ENCODE results near the gene GAL3ST2.
"Not testable (repeated sequence)": the region's sequence is repeated elsewhere in the genome, so short reads cannot be mapped to it uniquely, and the experiment has no call there.

GAL3ST2 gene

GRCh38 chr2:241774419-241775222, 2.0 kb upstream of the GAL3ST2 start:
- peaks cover 23 to 46% (median 34%) of the 10 kb centered on the region in 5 donors for H3K27me3 ChIP-seq (ENCODE audit: control insufficient read depth in 5 of 5, insufficient read depth in 4 of 5, low read length in 5 of 5)
- H3K4me3 ChIP-seq (ENCODE audit: low read depth in 1 of 5, low read length in 5 of 5) = no peak overlapping the region

GRCh38 chr2:241775223-241776177, 1.1 kb upstream of the GAL3ST2 start:
- H3K27me3 ChIP-seq (ENCODE audit: control insufficient read depth in 5 of 5, insufficient read depth in 4 of 5, low read length in 5 of 5) = peaks cover 23 to 46% (median 34%) of the 10 kb centered on the region in 5 donors
- peaks cover 0 to 15% (median 13%) of the 10 kb centered on the region in 5 donors for H3K4me1 ChIP-seq (ENCODE audit: control insufficient read depth in 5 of 5, insufficient read depth in 5 of 5, low read length in 5 of 5)
- H3K4me3 ChIP-seq (ENCODE audit: low read depth in 1 of 5, low read length in 5 of 5) = no peak overlapping the region
- H3K36me3 ChIP-seq (ENCODE audit: control insufficient read depth in 5 of 5, insufficient read depth in 5 of 5, low read length in 5 of 5) = no peaks in the 10 kb centered on the region
- no peak overlapping the region for H3K9ac ChIP-seq (ENCODE audit: low read length in 5 of 5)
- H3K27ac ChIP-seq (ENCODE audit: low read depth, low read length) = no peak overlapping the region
- no peaks in the 10 kb centered on the region for H3K9me3 ChIP-seq (ENCODE audit: control insufficient read depth in 5 of 5, low read length in 5 of 5)

More at GRCh38 chr2:241774419-241775222, 2.0 kb upstream of the GAL3ST2 start:
- Histone ChIP-seq H3K9me3 (ENCODE audit: control insufficient read depth in 5 of 5, low read length in 5 of 5) (no peaks in the 10 kb centered on the region), H3K36me3 (ENCODE audit: control insufficient read depth in 5 of 5, insufficient read depth in 5 of 5, low read length in 5 of 5) (no peaks in the 10 kb centered on the region), H3K4me1 (ENCODE audit: control insufficient read depth in 5 of 5, insufficient read depth in 5 of 5, low read length in 5 of 5) (peaks cover 0 to 20% (median 17%) of the 10 kb centered on the region in 5 donors), H3K27ac (ENCODE audit: low read depth, low read length) (no peak overlapping the region), H3K9ac (ENCODE audit: low read length in 5 of 5) (no peak overlapping the region)

- no peaks in the 10 kb centered on the region for H3K36me3 ChIP-seq (ENCODE audit: control insufficient read depth in 5 of 5, insufficient read depth in 5 of 5, low read length in 5 of 5)
- no peak overlapping the region for H3K27ac ChIP-seq (ENCODE audit: low read depth, low read length)
- H3K9ac ChIP-seq (ENCODE audit: low read length in 5 of 5) = no peak overlapping the region
- peaks cover 0 to under 1% (median 0%) of the 10 kb centered on the region in 5 donors for H3K4me1 ChIP-seq (ENCODE audit: control insufficient read depth in 5 of 5, insufficient read depth in 5 of 5, low read length in 5 of 5)
- H3K4me3 ChIP-seq (ENCODE audit: low read depth in 1 of 5, low read length in 5 of 5) = no peak overlapping the region
- peaks cover 23 to 46% (median 31%) of the 10 kb centered on the region in 5 donors for H3K27me3 ChIP-seq (ENCODE audit: control insufficient read depth in 5 of 5, insufficient read depth in 4 of 5, low read length in 5 of 5)
- peaks cover 0 to 3% (median 0%) of the 10 kb centered on the region in 5 donors for H3K9me3 ChIP-seq (ENCODE audit: control insufficient read depth in 5 of 5, low read length in 5 of 5)
Measured at GRCh38 chr2:241777170-241777685, 606 bp downstream of the GAL3ST2 start.

- H3K9me3 ChIP-seq (ENCODE audit: control insufficient read depth in 5 of 5, low read length in 5 of 5) = peaks cover 0 to 3% (median 0%) of the 10 kb centered on the region in 5 donors
- H3K9ac ChIP-seq (ENCODE audit: low read length in 5 of 5) = no peak overlapping the region
- peaks cover 21 to 41% (median 27%) of the 10 kb centered on the region in 5 donors for H3K27me3 ChIP-seq (ENCODE audit: control insufficient read depth in 5 of 5, insufficient read depth in 4 of 5, low read length in 5 of 5)
- H3K4me1 ChIP-seq (ENCODE audit: control insufficient read depth in 5 of 5, insufficient read depth in 5 of 5, low read length in 5 of 5) = no peaks in the 10 kb centered on the region
- H3K36me3 ChIP-seq (ENCODE audit: control insufficient read depth in 5 of 5, insufficient read depth in 5 of 5, low read length in 5 of 5) = no peaks in the 10 kb centered on the region
- no peak overlapping the region for H3K27ac ChIP-seq (ENCODE audit: low read depth, low read length)
- H3K4me3 ChIP-seq (ENCODE audit: low read depth in 1 of 5, low read length in 5 of 5) = no peak overlapping the region
Measured at GRCh38 chr2:241777686-241778627, 1.3 kb downstream of the GAL3ST2 start.

- no peak overlapping the region for H3K9ac ChIP-seq (ENCODE audit: low read length in 5 of 5)
- H3K36me3 ChIP-seq (ENCODE audit: control insufficient read depth in 5 of 5, insufficient read depth in 5 of 5, low read length in 5 of 5) = no peaks in the 10 kb centered on the region
- H3K4me3 ChIP-seq (ENCODE audit: low read depth in 1 of 5, low read length in 5 of 5) = no peak overlapping the region
- peaks cover 0 to 3% (median 0%) of the 10 kb centered on the region in 5 donors for H3K9me3 ChIP-seq (ENCODE audit: control insufficient read depth in 5 of 5, low read length in 5 of 5)
- no peak overlapping the region for H3K27ac ChIP-seq (ENCODE audit: low read depth, low read length)
- H3K4me1 ChIP-seq (ENCODE audit: control insufficient read depth in 5 of 5, insufficient read depth in 5 of 5, low read length in 5 of 5) = no peaks in the 10 kb centered on the region
- peaks cover 4 to 20% (median 10%) of the 10 kb centered on the region in 5 donors for H3K27me3 ChIP-seq (ENCODE audit: control insufficient read depth in 5 of 5, insufficient read depth in 4 of 5, low read length in 5 of 5)
Measured at GRCh38 chr2:241780939-241781569, 4.4 kb downstream of the GAL3ST2 start.

DNA sequence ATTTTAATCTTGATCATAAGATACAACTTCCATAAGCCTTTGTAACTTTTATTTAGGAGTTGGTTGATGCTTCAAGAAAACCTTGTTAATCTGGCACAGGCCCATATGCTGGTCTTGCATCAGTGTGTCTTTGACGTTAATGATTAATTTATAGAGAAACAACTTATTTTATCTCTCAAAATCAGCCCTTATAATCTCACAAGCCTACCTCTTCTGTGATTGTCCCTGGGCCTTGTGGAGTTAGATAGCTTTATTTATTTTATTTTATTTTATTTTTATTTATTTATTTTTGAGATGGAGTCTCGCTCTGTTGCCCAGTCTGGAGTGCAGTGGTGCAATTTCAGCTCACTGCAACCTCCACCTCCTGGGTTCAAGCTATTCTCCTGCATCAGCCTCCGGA, 5.4 kb downstream of the GAL3ST2 start:
- not testable (repeated sequence) for H3K9me3 ChIP-seq (ENCODE audit: control insufficient read depth in 5 of 5, low read length in 5 of 5); H3K4me3 ChIP-seq (ENCODE audit: low read depth in 1 of 5, low read length in 5 of 5); H3K27ac ChIP-seq (ENCODE audit: low read depth, low read length); H3K36me3 ChIP-seq (ENCODE audit: control insufficient read depth in 5 of 5, insufficient read depth in 5 of 5, low read length in 5 of 5); H3K9ac ChIP-seq (ENCODE audit: low read length in 5 of 5); H3K4me1 ChIP-seq (ENCODE audit: control insufficient read depth in 5 of 5, insufficient read depth in 5 of 5, low read length in 5 of 5)
- peaks cover under 1 to 11% (median 6%) of the 10 kb centered on the region in 5 donors for H3K27me3 ChIP-seq (ENCODE audit: control insufficient read depth in 5 of 5, insufficient read depth in 4 of 5, low read length in 5 of 5)

- Histone ChIP-seq H3K27me3 (ENCODE audit: control insufficient read depth in 5 of 5, insufficient read depth in 4 of 5, low read length in 5 of 5) (no peaks in the 10 kb centered on the region), H3K27ac (ENCODE audit: low read depth, low read length) (no peak overlapping the region)
Measured at GRCh38 chr2:241788135-241788534, 11.5 kb downstream of the GAL3ST2 start.

DNA sequence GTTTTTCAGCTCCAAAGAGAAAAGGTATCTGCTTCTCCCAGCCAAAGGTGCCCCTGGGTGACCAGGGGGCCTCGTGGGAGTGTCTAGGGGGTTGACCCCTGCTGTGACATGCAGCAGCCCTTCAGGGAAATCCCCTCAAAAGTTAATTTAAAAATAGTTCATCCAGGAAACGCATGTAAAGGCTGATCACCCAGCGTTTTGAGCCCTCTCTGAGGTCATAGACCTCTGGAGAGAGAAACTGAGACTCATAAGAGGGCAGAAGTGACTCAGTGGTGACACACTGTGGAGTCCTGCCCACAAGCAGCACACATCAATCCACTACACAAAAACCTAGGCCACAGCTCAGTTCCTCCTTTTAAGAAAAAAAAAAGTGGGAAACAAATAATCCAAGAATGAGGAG, 11.9 kb downstream of the GAL3ST2 start:
- Histone ChIP-seq H3K4me3 (ENCODE audit: low read depth in 1 of 5, low read length in 5 of 5) (no peak overlapping the region), H3K9ac (ENCODE audit: low read length in 5 of 5) (no peak overlapping the region), H3K36me3 (ENCODE audit: control insufficient read depth in 5 of 5, insufficient read depth in 5 of 5, low read length in 5 of 5) (no peaks in the 10 kb centered on the region), H3K27ac (ENCODE audit: low read depth, low read length) (no peak overlapping the region), H3K27me3 (ENCODE audit: control insufficient read depth in 5 of 5, insufficient read depth in 4 of 5, low read length in 5 of 5) (no peaks in the 10 kb centered on the region), H3K9me3 (ENCODE audit: control insufficient read depth in 5 of 5, low read length in 5 of 5) (peaks cover 0 to 2% (median 0%) of the 10 kb centered on the region in 5 donors), H3K4me1 (ENCODE audit: control insufficient read depth in 5 of 5, insufficient read depth in 5 of 5, low read length in 5 of 5) (no peaks in the 10 kb centered on the region)

More at GRCh38 chr2:241788135-241788534, 11.5 kb downstream of the GAL3ST2 start:
- Histone ChIP-seq H3K36me3 (ENCODE audit: control insufficient read depth in 5 of 5, insufficient read depth in 5 of 5, low read length in 5 of 5) (no peaks in the 10 kb centered on the region), H3K4me1 (ENCODE audit: control insufficient read depth in 5 of 5, insufficient read depth in 5 of 5, low read length in 5 of 5) (no peaks in the 10 kb centered on the region), H3K9ac (ENCODE audit: low read length in 5 of 5) (no peak overlapping the region), H3K9me3 (ENCODE audit: control insufficient read depth in 5 of 5, low read length in 5 of 5) (peaks cover 0 to 2% (median 0%) of the 10 kb centered on the region in 5 donors), H3K4me3 (ENCODE audit: low read depth in 1 of 5, low read length in 5 of 5) (no peak overlapping the region)

DNA sequence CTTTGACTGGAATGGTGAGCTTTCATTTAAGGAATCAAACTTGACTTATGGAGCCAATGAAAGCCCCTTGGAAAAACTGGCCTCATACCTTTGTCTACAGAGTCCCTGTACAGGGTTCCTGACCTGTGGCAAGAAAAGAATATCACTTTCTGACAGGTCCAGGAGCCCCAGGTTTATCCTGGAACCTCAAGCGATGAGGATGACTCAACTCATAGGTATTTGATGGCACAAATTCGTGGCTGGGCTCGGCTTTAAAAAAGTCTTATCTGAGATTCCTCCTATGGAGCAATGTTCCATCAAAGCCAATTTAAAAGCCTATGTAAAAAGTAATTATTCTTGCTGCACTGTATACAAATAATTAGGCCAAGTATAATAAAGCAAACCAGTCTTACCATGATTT, 14.8 kb downstream of the GAL3ST2 start:
- H3K9me3 ChIP-seq (ENCODE audit: control insufficient read depth in 5 of 5, low read length in 5 of 5); H3K4me1 ChIP-seq (ENCODE audit: control insufficient read depth in 5 of 5, insufficient read depth in 5 of 5, low read length in 5 of 5); H3K27me3 ChIP-seq (ENCODE audit: control insufficient read depth in 5 of 5, insufficient read depth in 4 of 5, low read length in 5 of 5); H3K27ac ChIP-seq (ENCODE audit: low read depth, low read length); H3K36me3 ChIP-seq (ENCODE audit: control insufficient read depth in 5 of 5, insufficient read depth in 5 of 5, low read length in 5 of 5); H3K9ac ChIP-seq (ENCODE audit: low read length in 5 of 5); H3K4me3 ChIP-seq (ENCODE audit: low read depth in 1 of 5, low read length in 5 of 5): not testable (repeated sequence)
